ENCODE data around the gene ATF2.

ATF2 gene

GRCh38 chr2:175074478-175074877 is 93.5 kb downstream of the ATF2 start:
- DNase-seq, result no peak

GRCh38 chr2:175068534-175068933 is 99.5 kb downstream of the ATF2 start:
- no peak for DNase-seq

GRCh38 chr2:175066411-175066810 is 101.6 kb downstream of the ATF2 start:
- DNase-seq, result no peak

- no peak for DNase-seq
Measured at GRCh38 chr2:175064797-175065196, 103.2 kb downstream of the ATF2 start.

GRCh38 chr2:175063741-175064140 is 104.3 kb downstream of the ATF2 start:
- DNase-seq, result no peak

- DNase-seq, result no peak
Measured at GRCh38 chr2:175062787-175063585, 105.0 kb downstream of the ATF2 start.

GRCh38 chr2:175057078-175057685 is 110.8 kb downstream of the ATF2 start:
- no peak for DNase-seq

- DNase-seq, result no peak
Measured at GRCh38 chr2:175055993-175056392, 112.0 kb downstream of the ATF2 start.

GRCh38 chr2:175054340-175054739 is 113.7 kb downstream of the ATF2 start:
- DNase-seq, result no peak

- DNase-seq, result no peak
Measured at GRCh38 chr2:175049661-175050060, 118.3 kb downstream of the ATF2 start.

- DNase-seq, result no peak
Measured at GRCh38 chr2:175048275-175048674, 119.7 kb downstream of the ATF2 start.

GRCh38 chr2:175039490-175039889 is 128.5 kb downstream of the ATF2 start:
- DNase-seq, result no peak

- no peak for DNase-seq
Measured at GRCh38 chr2:175039031-175039430, 129.0 kb downstream of the ATF2 start.

GRCh38 chr2:175037941-175038340 is 130.1 kb downstream of the ATF2 start:
- no peak for DNase-seq

- no peak for DNase-seq
Measured at GRCh38 chr2:175036582-175037018, 131.4 kb downstream of the ATF2 start.

GRCh38 chr2:175035806-175036205 is 132.2 kb downstream of the ATF2 start:
- DNase-seq, result no peak

- DNase-seq, result no peak
Measured at GRCh38 chr2:175034716-175035115, 133.3 kb downstream of the ATF2 start.

GRCh38 chr2:175030380-175031271 is 137.4 kb downstream of the ATF2 start:
- DNase-seq, result peak; percentile 28 to 31

- DNase-seq, result no peak
Measured at GRCh38 chr2:175027755-175028154, 140.2 kb downstream of the ATF2 start.

- DNase-seq, result no peak
Measured at GRCh38 chr2:175026385-175026784, 141.6 kb downstream of the ATF2 start.

- DNase-seq, result no peak
Measured at GRCh38 chr2:175025946-175026345, 142.1 kb downstream of the ATF2 start.

- no peak for DNase-seq
Measured at GRCh38 chr2:175025233-175025632, 142.8 kb downstream of the ATF2 start.

- no peak for DNase-seq
Measured at GRCh38 chr2:175022923-175023322, 145.1 kb downstream of the ATF2 start.

Measured in activated T-cell treated with anti-CD3 and anti-CD28 coated beads, Interleukin-2, amount 50 U/mL, for 48 hours (primary cell).